ENCODE data around the gene TPP1. TPM values are rescaled to one million over a fixed set of nuclear protein-coding genes. Genes with fewer than 3 reads are reported as not detected.

The TPP1 gene
- total RNA-seq, 3 donors from 2014 or later, result 27.2 to 71.4 (median 38.2) TPM

DNA sequence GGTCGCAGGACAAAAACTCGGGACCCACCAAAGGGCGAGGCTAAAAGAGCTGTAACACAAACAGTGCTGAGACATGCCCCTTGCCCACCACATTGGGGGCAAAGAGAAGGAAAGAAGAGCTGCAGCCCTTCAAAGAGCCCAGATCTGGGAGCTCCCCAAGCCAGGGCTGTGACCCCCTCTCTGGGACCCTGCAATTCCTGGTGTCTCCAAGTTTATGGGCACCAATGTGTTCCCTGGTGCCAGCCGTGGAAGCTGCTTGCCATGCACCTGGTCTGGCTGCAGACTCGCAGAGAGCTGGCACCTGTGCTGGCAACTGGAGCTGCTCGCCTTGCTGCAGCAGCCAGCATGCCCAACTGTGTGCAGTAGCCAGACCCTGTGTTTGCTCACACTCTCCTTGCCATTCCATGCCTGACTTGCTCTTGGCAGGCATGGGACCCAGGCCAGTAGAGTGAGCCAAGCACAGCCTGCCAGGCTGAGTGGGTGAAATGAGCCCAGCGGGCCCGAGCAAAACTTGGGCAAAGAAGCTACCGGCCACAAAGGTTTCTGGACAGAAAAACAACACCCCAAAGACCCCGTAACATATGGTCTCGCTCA is 31.8 kb downstream of the TPP1 start:
- Histone ChIP-seq H3K4me3 (no peak overlapping the region), H3K27ac (no peak overlapping the region), H3K9me3 (peaks cover 6 to 8% of the 10 kb centered on the region in 2 donors), H3K36me3 (no peaks in the 10 kb centered on the region), H3K4me1 (no peaks in the 10 kb centered on the region), H3K27me3 (no peaks in the 10 kb centered on the region)
- TF ChIP-seq POLR2A (IDR thresholded peaks at IDR 0.05) (no peak), POLR2AphosphoS5 (IDR thresholded peaks at IDR 0.05) (no peak)
- TF ChIP-seq, protein P1, sequence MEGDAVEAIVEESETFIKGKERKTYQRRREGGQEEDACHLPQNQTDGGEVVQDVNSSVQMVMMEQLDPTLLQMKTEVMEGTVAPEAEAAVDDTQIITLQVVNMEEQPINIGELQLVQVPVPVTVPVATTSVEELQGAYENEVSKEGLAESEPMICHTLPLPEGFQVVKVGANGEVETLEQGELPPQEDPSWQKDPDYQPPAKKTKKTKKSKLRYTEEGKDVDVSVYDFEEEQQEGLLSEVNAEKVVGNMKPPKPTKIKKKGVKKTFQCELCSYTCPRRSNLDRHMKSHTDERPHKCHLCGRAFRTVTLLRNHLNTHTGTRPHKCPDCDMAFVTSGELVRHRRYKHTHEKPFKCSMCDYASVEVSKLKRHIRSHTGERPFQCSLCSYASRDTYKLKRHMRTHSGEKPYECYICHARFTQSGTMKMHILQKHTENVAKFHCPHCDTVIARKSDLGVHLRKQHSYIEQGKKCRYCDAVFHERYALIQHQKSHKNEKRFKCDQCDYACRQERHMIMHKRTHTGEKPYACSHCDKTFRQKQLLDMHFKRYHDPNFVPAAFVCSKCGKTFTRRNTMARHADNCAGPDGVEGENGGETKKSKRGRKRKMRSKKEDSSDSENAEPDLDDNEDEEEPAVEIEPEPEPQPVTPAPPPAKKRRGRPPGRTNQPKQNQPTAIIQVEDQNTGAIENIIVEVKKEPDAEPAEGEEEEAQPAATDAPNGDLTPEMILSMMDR (IDR thresholded peaks at IDR 0.05), result no peak
- DNase-seq (ENCODE audit: low spot score in 2 of 2), result no peak
- intact Hi-C loops (cut with DNase I; ENCODE audit: low total_unique reads), result no loop called here

DNA sequence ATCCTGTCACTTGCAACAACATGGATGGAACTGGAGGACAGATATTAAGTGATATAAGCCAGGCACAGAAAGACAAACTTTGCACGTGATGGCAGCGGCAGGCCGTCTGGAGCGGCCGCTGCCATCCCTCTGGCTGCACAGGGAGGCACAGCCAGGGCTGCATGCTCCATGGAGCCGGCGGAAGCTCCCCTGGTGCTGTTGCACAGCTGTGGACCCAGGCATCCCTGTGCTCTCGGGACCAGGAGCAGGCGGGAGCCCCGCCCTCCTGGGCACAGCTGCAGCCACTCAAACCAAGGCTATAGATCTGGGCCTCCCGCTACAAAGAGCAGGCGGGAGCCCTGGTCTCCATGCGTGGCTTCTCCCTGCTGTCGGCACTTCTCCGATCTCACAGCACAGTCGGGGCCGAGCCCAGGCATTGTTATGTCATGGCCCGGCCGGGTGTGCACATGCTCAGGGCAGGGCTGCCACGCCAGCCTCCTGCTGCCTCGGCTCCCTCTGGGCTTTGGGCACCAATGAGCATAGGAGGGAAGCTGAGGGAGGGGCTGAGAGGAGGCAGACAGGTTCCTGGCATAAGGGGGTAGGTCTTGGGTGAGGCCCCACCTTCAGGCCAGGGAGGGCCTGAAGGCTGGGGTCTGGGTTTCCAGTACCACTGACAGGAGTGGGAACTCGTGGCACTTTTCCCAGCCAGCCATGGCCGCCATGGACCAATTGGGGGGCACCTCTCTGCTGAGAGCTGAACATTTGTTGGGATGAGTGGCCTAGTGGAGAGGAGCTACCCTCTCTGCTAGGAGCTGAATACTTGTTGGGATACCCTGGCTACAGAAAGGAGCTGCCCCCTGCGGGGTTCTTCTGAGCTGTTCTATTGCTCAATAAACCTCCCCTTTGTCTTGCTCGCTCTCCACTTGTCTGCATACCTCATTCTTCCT is 32.5 kb downstream of the TPP1 start:
- H3K27me3 ChIP-seq, result no peaks in the 10 kb centered on the region
- no peak overlapping the region for H3K4me3 ChIP-seq
- no peaks in the 10 kb centered on the region for H3K4me1 ChIP-seq
- intact Hi-C loops (cut with DNase I; ENCODE audit: low total_unique reads), result no loop called here
- peaks cover 8% of the 10 kb centered on the region in 2 donors for H3K9me3 ChIP-seq
- no peaks in the 10 kb centered on the region for H3K36me3 ChIP-seq
- TF ChIP-seq, protein P1 (IDR thresholded peaks at IDR 0.05), result no peak
- TF ChIP-seq POLR2A (IDR thresholded peaks at IDR 0.05) (no peak), POLR2AphosphoS5 (IDR thresholded peaks at IDR 0.05) (no peak)
- no peak overlapping the region for H3K27ac ChIP-seq
- DNase-seq (ENCODE audit: low spot score in 2 of 2), result no peak

DNA sequence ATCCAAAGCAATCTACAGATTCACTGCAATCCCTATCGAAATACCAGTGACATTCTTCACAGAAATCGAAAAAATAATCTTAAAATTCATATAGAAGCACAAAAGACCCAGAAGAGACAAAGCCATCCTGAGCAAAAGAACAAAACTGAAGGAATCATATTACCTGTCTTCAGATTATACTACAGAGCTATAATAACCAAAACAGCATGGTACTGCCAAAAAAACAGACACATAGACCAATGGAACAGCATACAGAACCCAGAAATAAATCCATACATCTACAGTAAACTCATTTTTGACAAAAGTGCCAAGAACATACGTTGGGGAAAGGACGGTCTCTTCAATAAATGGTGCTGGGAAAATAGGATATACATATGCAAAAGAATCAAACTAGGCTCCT is 34.7 kb downstream of the TPP1 start:
- intact Hi-C loops (cut with DNase I; ENCODE audit: low total_unique reads), result no loop called here
- Histone ChIP-seq H3K4me3 (no peak overlapping the region), H3K4me1 (no peaks in the 10 kb centered on the region), H3K9me3 (peaks cover 8% of the 10 kb centered on the region in 2 donors), H3K36me3 (no peaks in the 10 kb centered on the region), H3K27ac (no peak overlapping the region), H3K27me3 (no peaks in the 10 kb centered on the region)
- TF ChIP-seq, protein P1 (IDR thresholded peaks at IDR 0.05), result no peak
- TF ChIP-seq POLR2A (IDR thresholded peaks at IDR 0.05) (no peak), POLR2AphosphoS5 (IDR thresholded peaks at IDR 0.05) (no peak)
- no peak for DNase-seq (ENCODE audit: low spot score in 2 of 2)

DNA sequence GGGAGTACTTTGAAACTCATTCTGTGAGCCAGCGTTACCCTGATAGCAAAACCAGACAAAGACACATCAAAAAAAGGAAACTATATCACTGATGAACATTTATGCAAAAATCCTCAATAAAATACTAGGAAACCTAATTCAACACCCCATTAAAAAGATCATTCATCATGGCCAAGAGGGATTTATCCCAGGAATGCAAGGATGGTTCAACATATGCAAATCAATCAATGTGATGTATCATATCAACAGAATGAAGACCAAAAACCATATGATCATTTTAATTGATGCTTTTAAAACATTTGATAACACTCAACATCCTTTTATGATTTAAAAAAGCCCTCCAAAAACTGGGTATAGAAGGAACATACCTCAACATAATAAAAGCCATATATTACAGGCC is 35.6 kb downstream of the TPP1 start:
- DNase-seq (ENCODE audit: low spot score in 2 of 2), result no peak
- no peaks in the 10 kb centered on the region for H3K27me3 ChIP-seq
- intact Hi-C loops (cut with DNase I; ENCODE audit: low total_unique reads), result no loop called here

More for the DNA sequence above, 35.6 kb downstream of the TPP1 start:
- H3K36me3 ChIP-seq, result no peaks in the 10 kb centered on the region
- H3K4me3 ChIP-seq, result no peak overlapping the region
- H3K27ac ChIP-seq, result no peak overlapping the region
- peaks cover 8% of the 10 kb centered on the region in 2 donors for H3K9me3 ChIP-seq
- no peaks in the 10 kb centered on the region for H3K4me1 ChIP-seq
- TF ChIP-seq, protein P1 (IDR thresholded peaks at IDR 0.05), result no peak
- TF ChIP-seq POLR2AphosphoS5 (IDR thresholded peaks at IDR 0.05), result no peak
- TF ChIP-seq POLR2A (IDR thresholded peaks at IDR 0.05), result no peak

All from breast epithelium (tissue), 4 donors.